ENCODE results near the gene CMTM8.

Gene CMTM8

GRCh38 chr3:32354362-32354778 is 115.9 kb downstream of the CMTM8 start:
- ChIA-PET CTCF (no interaction called here), POLR2A (no interaction called here)
- TF ChIP-seq CTCF (IDR thresholded peaks at IDR 0.05; ENCODE audit: control extremely low read depth, extremely low read depth, low read depth, missing control alignments): no peak
- no peak for DNase-seq (ENCODE audit: extremely low spot score)

- no peak for DNase-seq (ENCODE audit: extremely low spot score)
- CTCF ChIA-PET: no interaction called here
- POLR2A ChIA-PET: no interaction called here
- no peak for TF ChIP-seq CTCF (IDR thresholded peaks at IDR 0.05; ENCODE audit: control extremely low read depth, extremely low read depth, low read depth, missing control alignments)
Measured at GRCh38 chr3:32355751-32356291, 117.3 kb downstream of the CMTM8 start.

- POLR2A ChIA-PET: no interaction called here
- CTCF ChIA-PET: interaction anchor here (1.2 kb wide), 1 partner anchor 14 kb away, joined by 3 read pairs; no protein-coding TSS in a partner anchor
- no peak for TF ChIP-seq CTCF (IDR thresholded peaks at IDR 0.05; ENCODE audit: control extremely low read depth, extremely low read depth, low read depth, missing control alignments)
- no peak for DNase-seq (ENCODE audit: extremely low spot score)
Measured at GRCh38 chr3:32359766-32360492, 121.4 kb downstream of the CMTM8 start.

- TF ChIP-seq CTCF (IDR thresholded peaks at IDR 0.05; ENCODE audit: control extremely low read depth, extremely low read depth, low read depth, missing control alignments): no peak
- ChIA-PET CTCF (interaction anchor here (1.2 kb wide), 1 partner anchor 14 kb away, joined by 3 read pairs; no protein-coding TSS in a partner anchor), POLR2A (no interaction called here)
- DNase-seq (ENCODE audit: extremely low spot score): no peak
Measured at GRCh38 chr3:32360493-32360827, 122.0 kb downstream of the CMTM8 start.

GRCh38 chr3:32366638-32367397 is 128.3 kb downstream of the CMTM8 start:
- POLR2A ChIA-PET: no interaction called here
- no peak for TF ChIP-seq CTCF (IDR thresholded peaks at IDR 0.05; ENCODE audit: control extremely low read depth, extremely low read depth, low read depth, missing control alignments)
- CTCF ChIA-PET: interaction anchor here (1.2 to 5.0 kb wide), 3 partner anchors 9 to 101 kb away, joined by 4 to 42 read pairs (median 13); no protein-coding TSS in a partner anchor
- peak; percentile 31 for DNase-seq (ENCODE audit: extremely low spot score)

GRCh38 chr3:32367442-32367841 is 129.0 kb downstream of the CMTM8 start:
- DNase-seq (ENCODE audit: extremely low spot score): no peak
- POLR2A ChIA-PET: no interaction called here
- CTCF ChIA-PET: interaction anchor here (1.2 to 5.0 kb wide), 3 partner anchors 8 to 101 kb away, joined by 4 to 42 read pairs (median 13); no protein-coding TSS in a partner anchor
- no peak for TF ChIP-seq CTCF (IDR thresholded peaks at IDR 0.05; ENCODE audit: control extremely low read depth, extremely low read depth, low read depth, missing control alignments)

Data from GM10248 (cell line).